ENCODE measurements around the gene ENPP4.
A peak's percentile ranks its signal among the peaks of the same experiment; 100 is the strongest.
"Not testable (repeated sequence)": the region's sequence is repeated elsewhere in the genome, so short reads cannot be mapped to it uniquely, and the experiment has no call there.

The ENPP4 gene, protein sequence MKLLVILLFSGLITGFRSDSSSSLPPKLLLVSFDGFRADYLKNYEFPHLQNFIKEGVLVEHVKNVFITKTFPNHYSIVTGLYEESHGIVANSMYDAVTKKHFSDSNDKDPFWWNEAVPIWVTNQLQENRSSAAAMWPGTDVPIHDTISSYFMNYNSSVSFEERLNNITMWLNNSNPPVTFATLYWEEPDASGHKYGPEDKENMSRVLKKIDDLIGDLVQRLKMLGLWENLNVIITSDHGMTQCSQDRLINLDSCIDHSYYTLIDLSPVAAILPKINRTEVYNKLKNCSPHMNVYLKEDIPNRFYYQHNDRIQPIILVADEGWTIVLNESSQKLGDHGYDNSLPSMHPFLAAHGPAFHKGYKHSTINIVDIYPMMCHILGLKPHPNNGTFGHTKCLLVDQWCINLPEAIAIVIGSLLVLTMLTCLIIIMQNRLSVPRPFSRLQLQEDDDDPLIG

DNA sequence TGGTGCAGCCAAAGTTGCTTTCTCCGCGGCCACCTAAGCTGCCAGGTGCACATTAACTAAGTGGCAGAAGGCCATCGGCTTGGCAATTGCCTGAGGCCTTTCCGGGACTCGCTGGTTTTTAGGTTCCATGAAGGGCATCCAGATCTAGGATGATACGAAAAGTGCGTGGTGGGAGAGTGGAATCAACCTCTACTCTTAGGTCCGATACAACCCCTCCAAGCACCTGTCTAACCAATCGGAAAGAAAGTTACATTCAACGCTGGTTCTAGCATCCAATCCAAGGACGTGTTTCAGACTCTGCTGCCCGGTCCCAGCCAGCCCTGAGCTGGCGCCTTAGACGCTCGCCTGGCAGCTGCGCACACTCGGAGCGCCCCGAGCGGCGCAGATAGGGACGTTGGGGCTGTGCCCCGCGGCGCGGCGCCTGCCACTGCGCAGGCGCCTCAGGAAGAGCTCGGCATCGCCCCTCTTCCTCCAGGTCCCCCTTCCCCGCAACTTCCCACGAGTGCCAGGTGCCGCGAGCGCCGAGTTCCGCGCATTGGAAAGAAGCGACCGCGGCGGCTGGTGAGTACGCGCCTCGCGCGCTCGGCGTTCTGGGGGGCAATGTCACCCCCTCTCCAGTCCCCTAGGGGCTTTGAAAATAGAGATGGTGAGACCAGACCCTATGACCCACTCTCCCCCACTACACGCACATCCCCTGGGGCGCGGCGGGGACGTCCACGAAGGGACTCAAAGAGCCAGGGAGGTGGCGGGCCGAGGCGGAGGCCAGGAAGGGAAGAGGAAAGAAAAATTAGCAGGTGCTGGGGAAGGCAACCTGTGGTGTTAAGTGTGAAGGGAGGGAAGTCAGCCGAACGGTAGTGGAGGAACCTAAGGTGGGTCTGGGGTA lies at the start of gene ENPP4:
Gene ENPP4, plus strand, starts transcription at position 361 of the 883 bp plus-strand sequence. CDS start 9,595 bp downstream, outside the sequence.
- peak; percentile 93 for DNase-seq

DNA sequence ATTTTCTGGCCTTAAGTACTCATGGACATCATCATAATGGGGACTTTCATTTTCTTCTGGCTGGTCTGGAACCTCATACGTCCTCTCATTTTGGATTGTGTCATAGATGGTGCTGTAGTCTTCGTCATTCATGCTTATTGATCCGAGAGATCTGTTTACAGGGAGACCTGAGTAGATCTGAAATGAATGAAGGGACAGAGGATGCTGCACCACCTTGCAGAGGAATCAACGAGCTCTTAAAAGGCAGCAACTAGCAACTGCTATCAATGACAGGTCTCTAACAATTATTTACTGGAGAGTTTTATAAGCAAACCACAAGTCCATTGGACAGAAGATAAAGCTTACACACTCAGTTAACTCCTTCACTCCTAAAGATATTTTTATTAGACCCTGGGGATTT lies 49.7 kb upstream of the ENPP4 start:
- DNase-seq, result no peak

DNA sequence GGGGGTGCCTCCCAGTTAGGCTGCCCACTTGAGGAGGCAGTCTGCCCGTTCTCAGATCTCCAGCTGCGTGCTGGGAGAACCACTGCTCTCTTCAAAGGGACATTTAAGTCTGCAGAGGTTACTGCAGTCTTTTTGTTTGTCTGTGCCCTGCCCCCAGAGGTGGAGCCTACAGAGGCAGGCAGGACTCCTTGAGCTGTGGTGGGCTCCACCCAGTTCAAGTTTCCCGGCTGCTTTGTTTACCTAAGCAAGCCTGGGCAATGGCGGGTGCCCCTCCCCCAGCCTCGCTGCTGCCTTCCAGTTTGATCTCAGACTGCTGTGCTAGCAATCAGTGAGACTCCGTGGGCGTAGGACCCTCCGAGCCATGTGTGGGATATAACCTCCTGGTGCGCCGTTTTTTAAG lies 44.1 kb upstream of the ENPP4 start:
- DNase-seq, result not testable (repeated sequence)

DNA sequence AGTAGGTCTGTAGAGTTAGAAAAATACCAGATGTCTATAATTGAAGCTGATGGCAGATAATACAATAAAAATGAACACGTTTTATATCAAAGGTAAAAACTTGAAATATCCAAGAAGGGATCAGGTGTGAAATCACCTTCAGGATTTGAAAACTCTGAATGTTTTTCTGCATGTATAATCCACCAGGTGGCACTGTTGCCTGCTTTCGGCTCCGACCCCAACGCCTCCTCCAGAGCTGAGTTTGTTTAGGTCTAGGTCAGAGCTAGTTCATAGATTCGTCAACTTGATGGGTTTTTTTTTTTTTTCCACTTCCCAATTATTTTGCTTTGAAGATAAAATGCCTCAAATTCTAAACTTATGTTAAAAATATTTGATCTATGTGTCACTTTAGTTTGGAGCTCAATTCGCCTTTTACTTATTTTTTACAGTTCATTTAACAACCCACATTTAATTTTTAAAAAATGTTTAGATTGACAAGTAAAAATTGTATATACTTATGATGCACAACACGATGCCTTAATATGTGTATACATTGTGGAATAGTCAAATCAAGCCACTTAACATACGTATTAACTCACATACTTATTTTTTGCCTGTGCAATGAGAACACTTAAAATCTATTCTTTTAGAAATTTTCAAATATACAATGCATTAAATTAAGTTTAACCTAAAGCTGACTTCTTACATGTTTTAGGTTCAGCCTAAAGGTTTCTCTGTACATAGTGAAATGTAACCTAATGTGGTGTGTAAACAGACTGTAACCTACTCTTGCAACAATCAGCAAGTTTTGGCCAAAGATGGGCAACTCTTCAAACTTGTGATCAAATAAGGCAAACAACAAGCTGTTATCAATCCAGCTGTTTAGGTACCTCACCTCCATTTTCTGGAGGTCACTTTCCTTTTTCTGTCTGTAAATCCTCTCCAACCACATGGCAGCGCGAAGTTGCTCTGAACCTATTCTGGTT lies 39.4 kb upstream of the ENPP4 start:
- peak; percentile 8 for DNase-seq

DNA sequence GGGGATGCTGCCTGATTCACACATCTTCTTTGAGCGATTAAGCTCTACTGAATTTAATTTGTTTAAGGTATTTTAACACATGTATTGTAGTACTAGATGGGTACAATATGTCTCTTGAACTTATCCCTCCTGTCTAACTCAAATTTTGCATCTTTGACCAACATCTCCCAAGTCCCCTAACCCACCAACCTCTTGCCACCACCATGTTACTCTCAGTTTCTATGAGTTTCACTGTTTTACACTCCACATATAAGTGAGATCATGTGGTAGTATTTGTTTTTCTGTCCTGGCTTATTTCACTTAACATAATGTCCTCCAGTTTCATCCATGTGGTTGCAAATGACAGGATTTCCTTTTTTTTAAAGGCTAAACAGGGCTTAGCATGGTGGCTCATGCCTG lies 38.7 kb upstream of the ENPP4 start:
- no peak for DNase-seq

DNA sequence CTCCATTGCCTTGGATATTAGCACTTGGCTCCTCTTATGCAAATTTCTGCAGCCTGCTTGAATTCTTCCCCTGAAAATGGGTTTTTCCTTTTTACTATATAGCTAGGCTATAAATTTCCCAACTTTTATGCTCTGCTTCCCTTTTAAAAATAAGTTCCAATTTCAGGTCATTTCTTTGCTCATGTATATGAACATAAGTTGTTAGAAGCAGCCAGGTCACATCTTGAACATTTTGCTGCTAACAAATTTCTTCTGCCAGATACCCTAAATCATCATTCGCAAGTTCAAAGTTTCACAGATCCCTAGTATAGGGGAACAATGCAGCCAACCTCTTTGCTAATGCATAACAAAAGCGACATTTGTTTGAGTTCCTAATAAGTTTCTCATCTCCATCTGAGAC lies 34.5 kb upstream of the ENPP4 start:
- no peak for DNase-seq

DNA sequence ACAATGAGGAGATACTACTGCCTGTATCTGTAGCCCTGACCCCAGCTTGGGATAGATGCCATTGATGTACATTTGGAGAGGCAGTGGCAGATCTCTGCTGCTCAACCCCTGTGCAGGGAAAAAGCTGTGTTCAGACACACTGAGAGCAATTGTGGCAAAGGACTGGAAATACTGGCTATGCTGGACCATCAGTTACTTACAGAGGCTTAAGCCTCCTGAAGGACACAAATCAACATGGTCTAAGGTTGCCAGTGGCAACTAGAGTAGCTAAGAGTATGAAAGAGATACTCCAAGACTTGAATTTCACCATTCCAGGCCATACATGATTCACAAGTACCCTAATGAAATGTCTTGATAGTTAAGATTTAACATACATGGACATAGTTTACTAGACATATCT lies 32.4 kb upstream of the ENPP4 start:
- no peak for DNase-seq

DNA sequence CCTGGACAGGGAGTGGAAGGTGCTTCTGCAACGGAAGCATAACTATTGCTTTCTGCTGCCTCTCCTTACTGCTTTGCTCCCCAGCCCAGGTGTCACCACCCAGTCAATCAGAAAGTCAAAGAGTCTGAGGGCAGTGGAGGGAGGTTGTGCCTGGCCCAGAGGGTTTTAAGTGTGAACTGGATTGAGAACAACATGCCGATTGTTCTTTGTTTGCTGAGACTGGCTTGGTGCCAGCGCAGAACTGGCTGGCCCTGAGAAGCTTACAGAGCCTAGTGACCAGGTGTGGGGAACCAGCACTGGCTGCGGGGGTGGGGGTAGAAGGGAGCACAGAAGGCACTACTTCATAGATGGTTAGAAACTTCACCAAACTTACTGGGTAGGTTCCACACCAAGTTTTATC lies 31.1 kb upstream of the ENPP4 start:
- no peak for DNase-seq

DNA sequence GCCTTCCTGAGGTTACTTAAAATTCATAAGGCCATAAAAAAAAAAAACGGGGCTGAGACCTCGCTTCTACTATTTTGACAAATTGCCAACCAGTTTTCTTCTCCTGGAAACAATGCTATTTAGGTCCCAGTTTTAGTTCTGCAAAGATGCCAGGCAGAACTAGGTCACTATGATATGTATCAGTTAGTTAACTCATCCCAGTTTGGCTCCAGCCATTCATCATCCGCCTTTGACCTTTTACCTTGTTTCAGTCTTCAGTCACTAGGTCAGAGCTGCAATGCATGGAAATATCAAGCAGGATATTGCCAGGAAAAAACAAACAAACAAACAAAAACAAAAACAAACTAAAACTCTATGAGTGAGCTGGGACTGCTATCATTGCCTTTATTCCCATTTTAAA lies 29.8 kb upstream of the ENPP4 start:
- DNase-seq, result no peak

DNA sequence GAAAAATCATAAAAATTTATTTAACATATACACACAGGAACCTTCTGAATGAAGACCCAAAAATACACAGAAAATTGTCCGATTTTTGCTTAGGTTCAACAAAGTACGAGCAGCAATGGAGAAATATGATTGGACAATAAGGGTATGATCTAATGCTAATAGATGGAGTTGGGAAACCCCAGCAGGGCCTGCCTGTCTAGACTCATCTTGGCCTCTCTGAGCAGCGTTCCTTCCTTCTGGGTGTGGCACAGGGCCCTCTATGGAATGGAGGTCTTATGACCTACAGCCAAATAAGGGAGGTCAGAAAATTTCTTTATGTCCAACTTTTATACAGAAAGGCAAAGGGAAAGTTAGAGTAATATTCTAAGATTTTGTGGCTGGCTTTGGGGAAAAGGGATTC lies 27.7 kb upstream of the ENPP4 start:
- no peak for DNase-seq

DNA sequence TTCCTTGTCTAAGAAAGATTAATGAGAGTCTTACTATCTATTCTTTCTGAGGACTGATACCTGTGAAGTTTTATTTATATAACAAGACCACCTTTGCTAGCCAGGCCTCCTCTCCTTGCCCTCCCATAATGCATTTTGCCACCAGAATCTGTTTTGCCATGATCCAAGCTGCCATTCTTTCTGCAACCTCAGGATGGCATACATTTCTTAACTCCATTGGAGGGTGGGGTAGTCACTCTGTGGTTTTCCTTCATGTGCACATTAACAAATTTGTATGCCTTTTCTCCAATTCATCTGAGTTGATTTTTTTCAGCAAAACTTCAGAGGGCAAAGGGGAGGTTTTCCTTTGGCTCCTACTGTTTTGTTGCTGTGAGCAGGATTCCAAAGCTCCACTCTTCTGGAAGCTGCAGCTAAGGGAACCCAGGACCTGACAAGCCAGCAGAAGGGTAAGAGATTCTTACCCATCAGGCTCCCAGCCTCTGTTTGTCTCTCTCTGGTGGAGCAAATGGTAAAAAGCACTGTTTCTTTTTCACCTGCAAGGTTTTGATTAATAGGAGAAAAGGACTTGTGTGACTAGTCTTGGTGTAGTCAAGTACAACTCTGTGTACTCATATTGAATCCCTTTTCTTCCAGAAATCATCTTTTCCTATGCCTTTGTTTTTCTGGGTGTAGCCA lies 26.2 kb upstream of the ENPP4 start:
- no peak for DNase-seq

DNA sequence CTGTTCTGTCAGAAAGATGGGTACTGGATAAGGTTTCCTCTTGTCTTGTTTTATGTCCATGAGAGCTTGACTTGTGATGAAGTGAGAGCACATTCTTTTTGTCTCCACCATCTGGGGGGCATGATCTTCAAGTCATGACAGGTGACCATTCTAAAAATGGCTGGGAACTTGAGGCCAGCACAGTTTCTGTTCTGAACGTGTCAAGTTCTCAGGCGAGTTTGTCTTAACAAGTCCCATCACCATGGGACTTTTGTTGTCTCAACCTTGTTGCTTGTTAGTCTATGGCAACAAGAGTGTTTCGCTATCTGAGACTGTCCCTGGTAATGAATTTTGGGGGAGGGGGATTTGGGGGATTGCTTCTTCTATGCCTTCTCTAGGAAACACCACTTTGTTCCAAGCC lies 25.6 kb upstream of the ENPP4 start:
- no peak for DNase-seq

DNA sequence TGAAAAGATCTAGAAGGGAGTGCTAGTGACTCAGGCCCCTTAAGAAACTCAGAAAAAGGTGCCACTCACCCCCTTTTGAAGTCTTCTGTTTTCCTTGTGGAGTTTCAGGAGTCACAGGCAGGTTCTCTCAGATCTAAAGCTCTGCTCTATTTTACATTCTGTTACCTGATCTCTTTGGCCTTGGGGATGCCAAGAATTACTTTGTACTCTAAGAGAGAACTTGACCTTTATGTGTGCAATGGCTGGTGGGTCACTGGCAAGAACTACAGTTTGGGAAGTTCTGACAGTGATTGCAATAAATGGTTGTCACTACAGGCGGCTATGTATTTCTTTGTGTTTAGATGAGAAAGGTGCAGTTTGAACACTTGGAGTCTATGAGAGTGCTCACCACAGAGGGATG lies 24.2 kb upstream of the ENPP4 start:
- DNase-seq, result no peak

DNA sequence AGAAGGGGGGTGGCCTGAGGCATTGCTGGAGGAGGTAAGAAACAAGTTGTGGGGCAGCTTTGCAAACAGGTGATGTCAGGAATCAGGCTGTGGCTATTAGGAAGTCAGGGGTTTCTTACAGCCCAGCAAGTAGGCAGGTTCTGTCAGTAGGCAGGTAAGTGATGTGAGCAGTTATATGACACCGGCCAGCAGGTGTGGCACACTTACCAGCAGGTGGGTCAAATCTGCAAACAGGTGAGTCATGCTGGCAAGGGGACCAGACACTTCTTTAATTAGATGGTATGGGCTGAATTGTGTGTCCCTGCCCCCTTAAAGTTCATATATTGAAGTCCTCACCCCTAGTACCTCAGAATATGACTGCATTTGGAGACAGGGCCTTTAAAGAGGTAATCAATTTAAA lies 16.4 kb upstream of the ENPP4 start:
- DNase-seq, result no peak

DNA sequence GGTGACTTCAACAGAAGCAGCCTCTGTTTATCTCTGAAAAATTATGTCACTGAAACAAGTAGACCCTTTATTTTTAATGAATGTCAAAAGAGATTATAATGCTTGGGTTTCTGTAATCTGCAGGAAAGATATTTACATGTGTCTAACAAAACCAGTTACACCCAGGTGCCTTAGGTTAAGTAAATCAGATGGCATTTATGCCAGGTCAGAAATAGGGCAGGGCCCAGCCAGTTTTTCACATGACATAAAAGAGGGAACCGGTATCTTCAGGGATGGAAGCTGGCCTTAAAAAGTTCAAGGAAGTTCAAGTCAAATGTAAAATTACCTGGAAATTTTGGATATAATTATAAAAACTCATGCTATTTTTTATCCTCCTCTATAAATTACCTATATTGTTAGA lies 14.2 kb upstream of the ENPP4 start:
- DNase-seq, result no peak

DNA sequence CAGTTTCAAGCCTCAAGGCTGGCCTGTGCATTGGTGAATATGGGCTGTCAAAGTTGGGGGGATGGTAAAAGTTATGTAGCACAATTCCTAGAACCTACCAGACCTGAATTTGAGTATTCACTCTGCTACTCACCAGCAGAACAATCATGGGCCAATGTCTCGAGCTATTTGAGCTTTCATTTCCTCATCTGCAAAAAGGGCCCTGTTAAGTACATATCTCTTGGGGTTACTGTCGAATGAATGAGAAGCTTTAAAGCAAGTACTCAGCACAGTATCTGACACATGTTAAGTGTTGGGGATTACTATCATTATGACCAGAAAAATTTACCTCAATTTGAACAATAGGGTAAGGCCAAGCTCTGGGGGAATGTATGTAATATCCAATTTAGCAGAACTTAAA lies 13.5 kb upstream of the ENPP4 start:
- DNase-seq, result no peak

DNA sequence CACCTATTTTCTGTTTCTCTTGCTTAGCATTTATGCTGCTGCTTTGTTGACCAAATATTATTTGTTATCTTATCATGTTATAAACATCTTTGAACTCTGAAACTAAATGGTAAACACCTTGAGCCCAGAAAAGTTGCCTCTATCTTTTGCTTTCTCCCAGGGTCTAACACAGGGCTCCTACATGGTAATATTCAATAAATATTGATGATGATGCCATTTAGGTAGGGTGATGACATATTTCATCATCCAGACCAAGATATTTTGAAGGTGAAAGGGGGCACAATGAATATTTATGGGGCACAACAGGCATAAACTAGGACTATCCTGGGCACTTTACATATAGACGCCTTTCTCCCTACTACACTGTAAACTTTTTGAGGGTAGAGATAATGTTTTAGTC lies 11.6 kb upstream of the ENPP4 start:
- no peak for DNase-seq

DNA sequence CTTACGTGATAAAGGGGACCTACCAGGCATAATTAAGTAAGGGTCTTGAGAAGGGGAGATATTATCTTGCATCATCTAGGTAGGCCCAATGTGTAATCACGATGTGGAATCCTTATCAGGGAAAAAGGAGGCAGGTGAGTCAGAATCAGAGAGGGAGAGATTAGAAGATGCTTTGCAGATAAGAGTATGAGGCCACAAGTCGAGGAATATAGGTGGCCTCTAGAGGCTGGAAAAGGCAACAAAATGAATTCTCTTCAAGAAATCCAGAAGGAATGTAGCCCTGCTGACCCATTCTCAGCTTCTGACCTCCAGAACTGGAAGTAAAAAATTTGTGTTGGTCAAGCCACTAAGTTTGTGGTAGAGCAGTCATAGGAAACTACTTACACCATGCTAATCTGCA lies 11.0 kb upstream of the ENPP4 start:
- no peak for DNase-seq

DNA sequence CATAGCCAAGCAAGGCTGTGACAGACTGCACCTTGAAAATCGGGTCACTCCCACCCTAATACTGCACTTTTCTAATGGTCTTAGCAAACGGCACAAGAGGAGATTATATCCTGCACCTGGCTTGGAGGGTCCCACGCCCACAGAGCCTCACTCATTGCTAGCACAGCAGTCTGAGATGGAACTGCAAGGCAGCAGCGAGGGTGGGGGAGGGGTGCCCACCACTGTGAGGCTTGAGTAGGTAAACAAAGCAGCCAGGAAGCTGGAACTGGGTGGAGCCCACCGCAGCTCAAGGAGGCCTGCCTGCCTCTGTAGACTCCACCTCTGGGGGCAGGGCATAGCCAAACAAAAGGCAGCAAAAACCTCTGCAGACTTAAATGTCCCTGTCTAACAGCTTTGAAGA lies 10.1 kb upstream of the ENPP4 start:
- DNase-seq, result not testable (repeated sequence)

DNA sequence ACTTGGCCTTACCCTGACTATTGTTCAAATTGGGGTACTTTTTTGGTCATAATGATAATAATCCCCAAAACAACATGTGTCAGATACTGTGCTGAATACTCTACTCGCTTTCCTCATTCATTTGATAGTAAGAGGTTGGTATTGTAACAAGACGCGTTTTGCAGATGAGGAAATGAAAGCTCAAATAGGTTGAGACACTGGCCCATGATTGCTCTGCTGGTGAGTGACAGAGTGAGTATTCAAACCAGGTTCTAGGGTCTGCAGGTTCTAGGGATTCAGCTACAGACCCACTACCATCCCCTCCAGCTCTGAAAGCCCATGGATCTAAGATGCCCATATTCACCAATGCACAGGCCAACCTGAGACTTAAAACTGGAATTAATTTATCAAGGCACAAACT lies 1.3 kb upstream of the ENPP4 start:
- DNase-seq, result no peak

DNA sequence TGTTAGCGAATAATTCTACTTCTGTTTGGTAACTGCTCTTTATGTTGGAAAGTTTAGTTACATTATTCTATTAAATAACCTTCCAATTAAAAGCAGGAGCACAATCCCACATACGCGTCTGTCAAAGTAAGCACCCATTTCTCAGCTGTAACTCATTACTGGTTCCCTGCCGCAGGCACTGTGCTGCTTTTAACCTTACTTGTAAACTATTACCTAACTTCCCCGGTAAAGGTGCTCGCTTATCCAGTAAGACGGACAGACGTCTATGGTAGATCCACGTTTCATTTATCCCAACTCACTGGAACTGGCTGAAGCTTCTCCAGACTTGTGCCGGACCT lies 529 bp upstream of the ENPP4 start:
- no peak for DNase-seq

DNA sequence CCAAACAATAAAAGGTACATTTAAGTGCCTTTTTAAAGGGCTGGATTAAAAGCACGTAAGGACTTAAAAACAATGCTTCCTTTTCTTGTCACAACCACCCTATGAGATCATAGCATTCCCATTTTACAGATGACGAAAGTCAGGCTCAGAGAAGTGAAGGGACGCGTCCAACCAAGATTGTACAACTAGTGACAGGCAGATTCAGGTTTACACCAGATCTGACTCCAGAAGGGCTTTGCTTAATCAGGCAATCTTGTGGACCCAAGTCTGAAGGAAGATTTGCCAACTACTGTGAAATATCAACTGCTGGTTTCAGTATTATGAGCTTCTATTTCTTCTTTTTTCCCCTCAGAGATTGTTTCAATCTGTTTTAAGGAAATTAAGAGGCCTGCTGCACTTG lies 877 bp downstream of the ENPP4 start:
- no peak for DNase-seq

DNA sequence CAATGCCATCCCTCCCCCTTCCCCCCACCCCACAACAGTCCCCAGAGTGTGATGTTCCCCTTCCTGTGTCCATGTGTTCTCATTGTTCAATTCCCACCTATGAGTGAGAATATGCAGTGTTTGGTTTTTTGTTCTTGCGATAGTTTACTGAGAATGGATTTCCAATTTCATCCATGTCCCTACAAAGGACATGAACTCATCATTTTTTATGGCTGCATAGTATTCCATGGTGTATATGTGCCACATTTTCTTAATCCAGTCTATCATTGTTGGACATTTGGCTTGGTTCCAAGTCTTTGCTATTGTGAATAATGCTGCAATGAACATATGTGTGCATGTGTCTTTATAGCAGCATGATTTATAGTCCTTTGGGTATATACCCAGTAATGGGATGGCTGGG lies 1.5 kb downstream of the ENPP4 start:
- not testable (repeated sequence) for DNase-seq
